A549 (cell line): ENCODE measurements around the gene EXOC5.
A peak's percentile ranks its signal among the peaks of the same experiment; 100 is the strongest.

Experiments
- GATA3 ChIP-seq: IDR thresholded peaks from 2 replicates; pipeline ENCODE4 v1.6.1; 2012; ENCODE audit warnings: borderline replicate concordance
- JUN ChIP-seq, 2 experiments: fragments of >200 bp; sonication (Bioruptor Twin); formaldehyde crosslinking; IDR thresholded peaks; 2 replicates in 1 of 2; 3 replicates in 1 of 2; pipeline ENCODE4 v1.6.1; 2016 to 2017
- NR3C1 ChIP-seq: fragments of >200 bp; sonication (Bioruptor Twin); formaldehyde crosslinking; IDR thresholded peaks from 3 replicates; pipeline ENCODE4 v1.6.1; 2017
- POLR2A ChIP-seq: IDR thresholded peaks from 2 replicates; pipeline ENCODE4 v1.6.1; 2012; ENCODE audit warnings: mild to moderate bottlenecking, low read length
- RCOR1 ChIP-seq: fragments of 150-350 bp; IDR thresholded peaks from 2 replicates; pipeline ENCODE4 v1.6.1; 2014; ENCODE audit warnings: antibody characterized with exemption, low read length, low read depth
- TP53 ChIP-seq: fragments of 250-450 bp; sonication (Bioruptor Pico); IDR thresholded peaks from 2 replicates; pipeline ENCODE4 v1.5.0; 2021; ENCODE audit warnings: mild to moderate bottlenecking, moderate library complexity
- ZNF302 ChIP-seq: fragments of 250-450 bp; sonication (Bioruptor Pico); IDR thresholded peaks from 2 replicates; pipeline ENCODE4 v1.9.0; 2021; ENCODE audit warnings: inconsistent platforms, mild to moderate bottlenecking, moderate library complexity
- TF ChIP-seq, protein P1 (sequence below): fragments of 200-600 bp; sonication (generic); IDR thresholded peaks from 2 replicates; pipeline ENCODE4 v1.6.1; 2016; ENCODE audit warnings: antibody characterized with exemption, mild to moderate bottlenecking, moderate library complexity
- TF ChIP-seq, protein P2 (sequence below): fragments of >200 bp; sonication (Bioruptor Twin); formaldehyde crosslinking; IDR thresholded peaks from 3 replicates; pipeline ENCODE4 v1.5.1; 2016

DNA sequence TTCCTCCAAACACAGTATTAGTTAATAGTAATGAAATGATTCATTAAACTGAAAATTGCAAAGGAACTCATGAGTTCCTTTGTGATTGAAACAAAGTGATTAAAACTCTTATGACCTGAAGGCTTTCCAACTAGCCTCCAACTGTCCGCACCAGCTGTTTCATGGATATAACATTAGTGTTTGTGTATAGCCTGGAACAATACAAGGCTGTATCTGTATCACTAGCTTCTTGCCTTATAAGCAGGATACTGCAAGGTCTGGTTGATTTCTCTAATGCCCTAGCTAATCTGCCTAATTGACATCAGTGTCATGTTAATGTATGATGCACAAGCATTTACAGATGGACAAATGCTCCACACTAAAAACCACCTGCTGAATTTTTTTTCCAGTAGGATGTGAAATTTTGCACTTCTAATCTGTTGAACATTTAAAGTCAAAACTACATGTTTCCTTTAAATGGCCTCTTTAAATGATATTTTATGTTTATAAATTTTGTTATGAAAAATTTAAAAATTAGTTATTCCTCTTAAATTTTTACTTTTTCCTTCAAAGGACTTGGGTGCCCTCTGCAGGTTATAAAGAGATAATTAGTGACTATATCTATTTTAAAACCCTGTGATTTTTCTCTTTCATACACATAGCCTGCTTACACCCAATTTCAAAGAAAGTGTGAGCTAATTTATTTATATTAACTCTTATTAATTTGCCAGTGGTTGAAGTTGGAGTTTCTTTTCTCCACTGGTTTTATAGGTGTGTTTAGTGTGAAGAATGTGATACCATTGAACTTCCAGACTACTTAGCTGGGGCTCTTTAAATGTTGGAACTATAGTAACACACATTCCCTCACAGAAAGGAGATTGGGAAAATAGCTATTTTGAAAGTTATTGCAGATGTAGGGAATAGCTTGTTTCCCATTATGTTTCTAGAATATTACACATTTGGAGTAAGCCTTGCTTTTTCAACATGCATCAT, 25.4 kb upstream of the EXOC5 start:
- TF ChIP-seq, protein P1, sequence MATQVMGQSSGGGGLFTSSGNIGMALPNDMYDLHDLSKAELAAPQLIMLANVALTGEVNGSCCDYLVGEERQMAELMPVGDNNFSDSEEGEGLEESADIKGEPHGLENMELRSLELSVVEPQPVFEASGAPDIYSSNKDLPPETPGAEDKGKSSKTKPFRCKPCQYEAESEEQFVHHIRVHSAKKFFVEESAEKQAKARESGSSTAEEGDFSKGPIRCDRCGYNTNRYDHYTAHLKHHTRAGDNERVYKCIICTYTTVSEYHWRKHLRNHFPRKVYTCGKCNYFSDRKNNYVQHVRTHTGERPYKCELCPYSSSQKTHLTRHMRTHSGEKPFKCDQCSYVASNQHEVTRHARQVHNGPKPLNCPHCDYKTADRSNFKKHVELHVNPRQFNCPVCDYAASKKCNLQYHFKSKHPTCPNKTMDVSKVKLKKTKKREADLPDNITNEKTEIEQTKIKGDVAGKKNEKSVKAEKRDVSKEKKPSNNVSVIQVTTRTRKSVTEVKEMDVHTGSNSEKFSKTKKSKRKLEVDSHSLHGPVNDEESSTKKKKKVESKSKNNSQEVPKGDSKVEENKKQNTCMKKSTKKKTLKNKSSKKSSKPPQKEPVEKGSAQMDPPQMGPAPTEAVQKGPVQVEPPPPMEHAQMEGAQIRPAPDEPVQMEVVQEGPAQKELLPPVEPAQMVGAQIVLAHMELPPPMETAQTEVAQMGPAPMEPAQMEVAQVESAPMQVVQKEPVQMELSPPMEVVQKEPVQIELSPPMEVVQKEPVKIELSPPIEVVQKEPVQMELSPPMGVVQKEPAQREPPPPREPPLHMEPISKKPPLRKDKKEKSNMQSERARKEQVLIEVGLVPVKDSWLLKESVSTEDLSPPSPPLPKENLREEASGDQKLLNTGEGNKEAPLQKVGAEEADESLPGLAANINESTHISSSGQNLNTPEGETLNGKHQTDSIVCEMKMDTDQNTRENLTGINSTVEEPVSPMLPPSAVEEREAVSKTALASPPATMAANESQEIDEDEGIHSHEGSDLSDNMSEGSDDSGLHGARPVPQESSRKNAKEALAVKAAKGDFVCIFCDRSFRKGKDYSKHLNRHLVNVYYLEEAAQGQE = no peak
- TF ChIP-seq ZNF302 (CRISPR knock-in tag) (no peak), RCOR1 (no peak), POLR2A (no peak), GATA3 (no peak), NR3C1 (no peak), JUN (IDR thresholded peaks at IDR 0.05) (no peak), TP53 (CRISPR knock-in tag) (no peak)
- TF ChIP-seq, protein P2, sequence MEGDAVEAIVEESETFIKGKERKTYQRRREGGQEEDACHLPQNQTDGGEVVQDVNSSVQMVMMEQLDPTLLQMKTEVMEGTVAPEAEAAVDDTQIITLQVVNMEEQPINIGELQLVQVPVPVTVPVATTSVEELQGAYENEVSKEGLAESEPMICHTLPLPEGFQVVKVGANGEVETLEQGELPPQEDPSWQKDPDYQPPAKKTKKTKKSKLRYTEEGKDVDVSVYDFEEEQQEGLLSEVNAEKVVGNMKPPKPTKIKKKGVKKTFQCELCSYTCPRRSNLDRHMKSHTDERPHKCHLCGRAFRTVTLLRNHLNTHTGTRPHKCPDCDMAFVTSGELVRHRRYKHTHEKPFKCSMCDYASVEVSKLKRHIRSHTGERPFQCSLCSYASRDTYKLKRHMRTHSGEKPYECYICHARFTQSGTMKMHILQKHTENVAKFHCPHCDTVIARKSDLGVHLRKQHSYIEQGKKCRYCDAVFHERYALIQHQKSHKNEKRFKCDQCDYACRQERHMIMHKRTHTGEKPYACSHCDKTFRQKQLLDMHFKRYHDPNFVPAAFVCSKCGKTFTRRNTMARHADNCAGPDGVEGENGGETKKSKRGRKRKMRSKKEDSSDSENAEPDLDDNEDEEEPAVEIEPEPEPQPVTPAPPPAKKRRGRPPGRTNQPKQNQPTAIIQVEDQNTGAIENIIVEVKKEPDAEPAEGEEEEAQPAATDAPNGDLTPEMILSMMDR = peak; percentile 53
